HG03095 (cell line): ENCODE results near the gene DRG2.

Source experiments
- ATAC-seq: cut with Tn5 transposase; IDR thresholded peaks from one replicate; pipeline ENCODE4 v1.9.1; 2021; ENCODE audit warnings: moderate library complexity; ENCODE audit not compliant: unreplicated experiment

The DRG2 gene

GRCh38 chr17:18074566-18075272 lies 13.0 kb upstream of the DRG2 start:
- no peak for ATAC-seq

- ATAC-seq = no peak
Measured at GRCh38 chr17:18076936-18077335, 10.8 kb upstream of the DRG2 start.

GRCh38 chr17:18079543-18079942 lies 8.2 kb upstream of the DRG2 start:
- no peak for ATAC-seq

GRCh38 chr17:18084256-18084655 lies 3.5 kb upstream of the DRG2 start:
- ATAC-seq = no peak

GRCh38 chr17:18089613-18090012 lies 1.9 kb downstream of the DRG2 start:
- ATAC-seq = no peak

GRCh38 chr17:18093616-18094408 lies 6.1 kb downstream of the DRG2 start:
- ATAC-seq = no peak

- ATAC-seq = no peak
Measured at GRCh38 chr17:18094409-18094807, 6.7 kb downstream of the DRG2 start.

- ATAC-seq = no peak
Measured at GRCh38 chr17:18099516-18099915, 11.8 kb downstream of the DRG2 start.

GRCh38 chr17:18100616-18101015 lies 12.9 kb downstream of the DRG2 start:
- ATAC-seq = no peak

GRCh38 chr17:18101828-18102227 lies 14.1 kb downstream of the DRG2 start:
- ATAC-seq = no peak

- no peak for ATAC-seq
Measured at GRCh38 chr17:18102640-18103039, 14.9 kb downstream of the DRG2 start.

- no peak for ATAC-seq
Measured at GRCh38 chr17:18105027-18105426, 17.3 kb downstream of the DRG2 start.

- ATAC-seq = no peak
Measured at GRCh38 chr17:18105595-18105994, 17.8 kb downstream of the DRG2 start.

- ATAC-seq = no peak
Measured at GRCh38 chr17:18106211-18106610, 18.5 kb downstream of the DRG2 start.

GRCh38 chr17:18107061-18107790 lies 19.5 kb downstream of the DRG2 start:
- ATAC-seq = no peak

- no peak for ATAC-seq
Measured at GRCh38 chr17:18107971-18108370, 20.2 kb downstream of the DRG2 start.

GRCh38 chr17:18108401-18109312 lies 20.9 kb downstream of the DRG2 start, which contains the start of gene MYO15A:
MYO15A (plus strand) TSS chr17:18108756; CDS start chr17:18118801, 10,045 bp downstream.
- no peak for ATAC-seq

GRCh38 chr17:18109935-18110485 lies 22.3 kb downstream of the DRG2 start:
- no peak for ATAC-seq

- ATAC-seq = no peak
Measured at GRCh38 chr17:18110636-18111145, 22.9 kb downstream of the DRG2 start.

- ATAC-seq = no peak
Measured at GRCh38 chr17:18111330-18111971, 23.7 kb downstream of the DRG2 start.
